Activated naive CD4-positive, alpha-beta T cell treated with anti-CD3 and anti-CD28 coated beads, Interleukin-2, amount 10 ng/mL, durations not matched to agents 7 days and 5 days (primary cell): ENCODE data around the gene PELI3.
"Not testable (repeated sequence)": the region's sequence is repeated elsewhere in the genome, so short reads cannot be mapped to it uniquely, and the experiment has no call there.

Experiments used
- CTCF ChIA-PET: fragments of 350-600 bp; sonication (Branson Sonifier 250); formaldehyde crosslinking; loops from one replicate; lab custom pipeline; 2021; ENCODE audit warnings: antibody characterized with exemption; lab: Charles Lee
- DNase-seq: peaks from one replicate; pipeline ENCODE4 v3.0.0-alpha.2; 2020
- H3K27ac Mint-ChIP-seq: one replicate; pipeline ENCODE4 v1.8.0; 2021; ENCODE audit warnings: mild to moderate bottlenecking, moderate library complexity, mixed read lengths
- H3K27me3 Mint-ChIP-seq: one replicate; pipeline ENCODE4 v1.8.0; 2021; ENCODE audit warnings: mild to moderate bottlenecking, mixed read lengths
- H3K36me3 Mint-ChIP-seq: one replicate; pipeline ENCODE4 v1.8.0; 2021; ENCODE audit warnings: mixed read lengths
- H3K4me1 Mint-ChIP-seq: one replicate; pipeline ENCODE4 v1.8.0; 2021; ENCODE audit warnings: mixed read lengths
- H3K4me3 Mint-ChIP-seq: one replicate; pipeline ENCODE4 v1.8.0; 2021; ENCODE audit warnings: mild to moderate bottlenecking, moderate library complexity, mixed read lengths
- H3K9me3 Mint-ChIP-seq: one replicate; pipeline ENCODE4 v1.8.0; 2021; ENCODE audit warnings: mixed read lengths

PELI3 gene, protein sequence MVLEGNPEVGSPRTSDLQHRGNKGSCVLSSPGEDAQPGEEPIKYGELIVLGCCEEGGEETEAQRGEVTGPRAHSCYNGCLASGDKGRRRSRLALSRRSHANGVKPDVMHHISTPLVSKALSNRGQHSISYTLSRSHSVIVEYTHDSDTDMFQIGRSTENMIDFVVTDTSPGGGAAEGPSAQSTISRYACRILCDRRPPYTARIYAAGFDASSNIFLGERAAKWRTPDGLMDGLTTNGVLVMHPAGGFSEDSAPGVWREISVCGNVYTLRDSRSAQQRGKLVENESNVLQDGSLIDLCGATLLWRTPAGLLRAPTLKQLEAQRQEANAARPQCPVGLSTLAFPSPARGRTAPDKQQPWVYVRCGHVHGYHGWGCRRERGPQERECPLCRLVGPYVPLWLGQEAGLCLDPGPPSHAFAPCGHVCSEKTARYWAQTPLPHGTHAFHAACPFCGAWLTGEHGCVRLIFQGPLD

DNA sequence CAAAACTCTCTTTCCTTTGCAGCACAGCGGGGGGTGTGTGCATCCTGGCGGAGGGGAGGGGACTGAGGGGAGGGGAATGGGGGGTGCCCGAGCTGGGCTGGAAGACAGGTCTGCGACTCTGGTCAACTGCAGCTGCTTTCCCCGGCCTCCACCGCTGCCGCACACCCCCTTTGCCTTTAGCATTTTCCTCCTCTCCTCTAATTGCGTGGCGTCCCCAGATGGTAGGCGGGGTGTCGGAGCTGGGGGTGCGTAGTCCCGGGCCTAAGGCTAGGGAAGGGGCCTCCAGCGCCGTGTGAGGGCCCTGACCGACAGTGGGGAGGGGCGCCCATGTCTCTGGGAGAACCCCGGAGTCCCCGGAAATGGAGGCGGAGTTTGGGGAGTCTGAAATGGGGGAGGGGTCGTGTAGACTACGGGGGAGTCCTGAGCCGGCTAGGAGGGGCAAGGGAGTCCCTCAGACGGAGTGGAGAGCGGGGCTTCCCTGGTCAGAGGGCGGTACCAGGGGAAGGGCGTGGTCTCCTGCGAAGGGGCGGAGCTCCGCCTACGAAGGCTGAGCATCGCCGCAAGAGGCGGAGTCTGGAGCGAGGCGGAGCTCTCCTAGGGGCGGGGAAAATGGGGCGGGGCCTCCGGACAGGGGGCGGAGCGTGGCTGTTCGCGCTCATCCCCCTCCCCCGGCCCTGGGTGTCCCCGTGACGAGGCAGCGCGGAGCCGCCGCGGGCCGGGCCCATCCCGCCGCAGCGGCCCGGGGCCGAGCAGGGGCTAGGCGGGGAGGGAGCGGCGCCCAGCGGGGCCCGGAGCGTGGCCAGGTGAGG, at the start of gene PELI3:
Gene PELI3 (plus strand): TSS at position 681 of the 809 bp plus-strand sequence. CDS start 1,224 bp downstream, outside the sequence.
- peak within 1 kb of the TSS; percentile 83 for H3K4me3 Mint-ChIP-seq
- H3K36me3 Mint-ChIP-seq = peaks cover 11% of the 10 kb centered on the region
- H3K27me3 Mint-ChIP-seq = peaks cover 6% of the 10 kb centered on the region
- CTCF ChIA-PET = interaction anchor here (0.9 to 1.3 kb wide), 3 partner anchors 12 to 81 kb away, joined by 3 to 4 read pairs (median 3); no protein-coding TSS in a partner anchor
- peaks cover 48% of the 10 kb centered on the region for H3K4me1 Mint-ChIP-seq
- H3K27ac Mint-ChIP-seq = peak within 1 kb of the TSS; percentile 80
- peaks cover 10% of the 10 kb centered on the region for H3K9me3 Mint-ChIP-seq
- peak; percentile 95 for DNase-seq

DNA sequence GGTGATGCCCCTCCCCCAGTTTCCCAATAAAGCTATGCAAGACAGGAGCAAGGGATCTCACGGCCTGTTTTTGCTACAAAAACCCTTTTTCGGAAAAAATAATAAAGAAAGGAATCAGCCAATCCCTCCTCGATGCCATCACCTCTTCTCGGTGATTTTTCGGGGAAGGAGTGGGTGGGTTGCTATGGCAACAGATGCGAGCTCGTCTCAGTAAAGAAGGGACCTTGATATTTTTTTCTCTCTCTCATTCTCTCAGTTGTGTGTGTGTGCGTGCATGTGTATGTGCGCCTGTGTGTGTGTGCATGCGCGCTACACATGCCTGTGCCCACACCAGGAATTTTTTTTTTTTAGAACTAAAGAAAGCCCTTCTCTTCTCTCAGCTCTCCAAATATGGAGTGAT, 49.7 kb upstream of the PELI3 start:
- peaks cover 86% of the 10 kb centered on the region for H3K27me3 Mint-ChIP-seq
- H3K27ac Mint-ChIP-seq = peak overlapping the region; percentile 26
- no peak overlapping the region for H3K4me3 Mint-ChIP-seq
- DNase-seq = no peak
- peaks cover 6% of the 10 kb centered on the region for H3K9me3 Mint-ChIP-seq
- CTCF ChIA-PET = interaction anchor here (0.8 to 3.5 kb wide), 5 partner anchors 9 to 261 kb away, joined by 3 to 27 read pairs (median 7); partner anchors contain the start of genes MRPL11 and RBM4B
- peaks cover 3% of the 10 kb centered on the region for H3K36me3 Mint-ChIP-seq
- H3K4me1 Mint-ChIP-seq = peaks cover 12% of the 10 kb centered on the region

DNA sequence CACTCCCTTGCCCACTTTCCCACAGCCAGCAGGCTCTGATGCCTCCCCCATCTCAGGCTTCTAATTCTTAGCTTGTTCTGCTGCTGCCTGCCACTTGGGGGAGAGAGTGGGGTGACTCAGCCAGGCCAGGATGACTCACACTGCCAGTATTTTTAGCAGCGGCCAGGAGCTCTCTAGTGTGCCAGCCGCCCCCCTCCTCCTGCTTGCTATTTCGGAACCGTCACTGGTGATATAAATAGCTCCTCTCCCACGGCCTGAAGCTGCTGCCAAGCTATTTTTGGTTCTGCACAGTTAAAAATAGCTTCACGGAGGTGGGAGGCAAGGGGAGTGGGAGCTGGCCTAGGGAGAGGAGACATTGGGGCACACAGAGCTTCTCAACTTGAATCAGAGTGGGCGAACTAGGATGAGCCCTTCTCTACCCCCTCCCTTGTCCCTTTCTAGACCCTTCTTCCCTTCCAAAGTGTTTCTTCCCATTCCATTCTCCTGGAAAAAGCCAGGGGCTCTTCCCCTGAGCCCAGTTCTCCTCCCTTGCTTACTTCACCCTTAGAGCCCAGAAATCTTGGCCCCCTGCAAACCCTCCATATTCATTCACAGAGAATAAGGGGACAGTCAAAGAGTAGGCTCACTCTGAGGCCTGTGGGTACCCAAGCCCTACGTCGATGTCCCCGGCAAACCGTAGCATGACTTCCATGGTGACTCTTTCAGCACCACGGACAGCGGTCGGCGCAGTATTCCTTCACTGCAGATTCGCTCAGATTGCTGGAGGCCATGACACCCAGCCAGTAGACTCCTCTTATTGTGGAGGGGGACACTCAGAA, 48.3 kb upstream of the PELI3 start:
- Mint-ChIP-seq H3K4me1 (peaks cover 12% of the 10 kb centered on the region), H3K4me3 (no peak overlapping the region), H3K9me3 (peaks cover 9% of the 10 kb centered on the region), H3K27ac (peak overlapping the region; percentile 60), H3K36me3 (peaks cover 3% of the 10 kb centered on the region), H3K27me3 (peaks cover 77% of the 10 kb centered on the region)
- DNase-seq = peak; percentile 83
- CTCF ChIA-PET = interaction anchor here (0.7 to 3.5 kb wide), 11 partner anchors 9 to 260 kb away, joined by 3 to 27 read pairs (median 4); partner anchors contain the start of genes MRPL11 and RBM4B

DNA sequence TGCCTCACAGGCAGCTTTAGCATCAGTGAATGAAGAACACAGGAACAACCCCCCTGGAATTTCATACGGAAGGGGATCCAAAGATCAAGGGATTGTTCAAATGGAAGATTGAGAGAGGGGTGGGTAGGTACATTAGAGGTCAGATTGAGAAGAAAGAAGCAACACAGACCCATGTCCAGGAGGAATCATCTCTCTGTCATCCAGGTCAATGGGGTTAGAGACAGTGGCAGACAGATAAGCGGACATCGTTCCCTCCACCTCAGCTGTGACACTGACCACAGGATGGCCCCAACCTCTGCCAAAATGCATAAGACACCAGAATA, 47.8 kb upstream of the PELI3 start:
- CTCF ChIA-PET = interaction anchor here (1.0 to 3.5 kb wide), 2 partner anchors 10 to 11 kb away, joined by 4 to 27 read pairs; no protein-coding TSS in a partner anchor
- H3K9me3 Mint-ChIP-seq = peaks cover 9% of the 10 kb centered on the region
- H3K36me3 Mint-ChIP-seq = peaks cover 3% of the 10 kb centered on the region
- H3K27me3 Mint-ChIP-seq = peaks cover 72% of the 10 kb centered on the region
- peaks cover 12% of the 10 kb centered on the region for H3K4me1 Mint-ChIP-seq
- H3K4me3 Mint-ChIP-seq = no peak overlapping the region
- DNase-seq = no peak
- H3K27ac Mint-ChIP-seq = peak overlapping the region; percentile 60

DNA sequence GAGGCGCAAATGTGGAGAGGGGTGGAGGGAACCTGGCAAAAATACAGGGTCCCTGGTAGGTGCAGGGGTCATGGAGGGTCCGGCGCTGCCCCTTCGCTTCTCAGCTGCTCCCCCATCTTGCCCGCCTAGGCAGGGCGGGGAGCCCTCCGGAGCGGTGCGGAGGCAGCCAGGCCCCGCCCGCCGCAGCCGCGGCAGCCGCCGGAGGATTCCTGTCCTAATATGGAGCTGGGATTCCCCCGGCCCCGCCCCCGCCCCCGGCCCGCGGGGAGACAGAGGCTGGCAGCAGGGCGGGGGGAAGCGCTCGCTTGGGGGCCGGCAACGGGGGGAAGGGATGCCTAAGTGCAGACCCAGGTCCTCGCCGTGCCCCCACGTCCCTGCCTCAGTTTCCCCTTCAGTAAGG, 46.9 kb upstream of the PELI3 start:
- peaks cover 12% of the 10 kb centered on the region for H3K4me1 Mint-ChIP-seq
- no peak overlapping the region for H3K27ac Mint-ChIP-seq
- H3K9me3 Mint-ChIP-seq = peaks cover 9% of the 10 kb centered on the region
- peaks cover 67% of the 10 kb centered on the region for H3K27me3 Mint-ChIP-seq
- H3K36me3 Mint-ChIP-seq = peaks cover 3% of the 10 kb centered on the region
- CTCF ChIA-PET = interaction anchor here (1.5 to 3.5 kb wide), 3 partner anchors 12 to 31 kb away, joined by 3 to 27 read pairs (median 8); partner anchors contain the start of gene MRPL11
- no peak for DNase-seq
- H3K4me3 Mint-ChIP-seq = no peak overlapping the region

DNA sequence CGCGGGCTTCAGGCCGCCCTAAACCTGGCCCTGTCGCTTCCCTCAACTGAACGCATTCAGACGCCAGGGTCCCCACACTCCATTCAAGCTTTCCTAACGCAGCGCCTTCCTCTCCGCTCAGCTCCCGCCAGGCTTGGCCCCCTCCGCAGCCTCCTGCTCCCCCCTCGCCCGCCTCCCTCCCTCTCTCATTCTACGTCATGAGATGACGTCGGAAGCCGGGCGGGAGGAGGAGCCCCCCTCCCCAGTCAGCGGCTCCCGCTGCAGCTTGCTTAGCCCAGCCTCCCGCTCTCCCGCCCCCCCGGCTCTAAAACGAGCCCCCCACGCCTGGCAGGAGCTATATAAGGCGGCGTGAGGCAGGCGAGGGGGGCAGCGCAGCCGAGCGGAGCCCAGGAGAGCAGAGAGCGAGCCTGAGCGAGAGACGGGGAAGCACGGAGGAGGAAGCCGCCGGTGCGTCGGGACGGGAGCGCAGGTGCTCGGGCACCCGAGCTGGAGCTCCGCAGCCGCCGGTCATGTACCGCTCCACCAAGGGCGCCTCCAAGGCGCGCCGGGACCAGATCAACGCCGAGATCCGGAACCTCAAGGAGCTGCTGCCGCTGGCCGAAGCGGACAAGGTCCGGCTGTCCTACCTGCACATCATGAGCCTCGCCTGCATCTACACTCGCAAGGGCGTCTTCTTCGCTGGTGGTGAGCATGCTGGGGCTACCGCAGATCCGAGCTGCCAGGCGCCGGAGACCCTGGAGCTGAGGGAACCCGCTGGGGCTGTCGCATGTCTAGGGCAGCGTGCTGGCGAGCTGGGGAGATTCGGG, 45.8 kb upstream of the PELI3 start, which contains the start of gene NPAS4:
Gene NPAS4 (plus strand): TSS at position 365 of the 806 bp plus-strand sequence. CDS start 145 bp downstream, at position 510.
- CTCF ChIA-PET = interaction anchor here (0.6 to 3.5 kb wide), 13 partner anchors 10 to 258 kb away, joined by 3 to 27 read pairs (median 4); partner anchors contain the start of genes MRPL11 and YIF1A
- Mint-ChIP-seq H3K27ac (no peak within 1 kb of the TSS), H3K9me3 (peaks cover 9% of the 10 kb centered on the region), H3K27me3 (peaks cover 59% of the 10 kb centered on the region), H3K4me3 (no peak within 1 kb of the TSS), H3K4me1 (peaks cover 12% of the 10 kb centered on the region), H3K36me3 (peaks cover 3% of the 10 kb centered on the region)
- DNase-seq = no peak

DNA sequence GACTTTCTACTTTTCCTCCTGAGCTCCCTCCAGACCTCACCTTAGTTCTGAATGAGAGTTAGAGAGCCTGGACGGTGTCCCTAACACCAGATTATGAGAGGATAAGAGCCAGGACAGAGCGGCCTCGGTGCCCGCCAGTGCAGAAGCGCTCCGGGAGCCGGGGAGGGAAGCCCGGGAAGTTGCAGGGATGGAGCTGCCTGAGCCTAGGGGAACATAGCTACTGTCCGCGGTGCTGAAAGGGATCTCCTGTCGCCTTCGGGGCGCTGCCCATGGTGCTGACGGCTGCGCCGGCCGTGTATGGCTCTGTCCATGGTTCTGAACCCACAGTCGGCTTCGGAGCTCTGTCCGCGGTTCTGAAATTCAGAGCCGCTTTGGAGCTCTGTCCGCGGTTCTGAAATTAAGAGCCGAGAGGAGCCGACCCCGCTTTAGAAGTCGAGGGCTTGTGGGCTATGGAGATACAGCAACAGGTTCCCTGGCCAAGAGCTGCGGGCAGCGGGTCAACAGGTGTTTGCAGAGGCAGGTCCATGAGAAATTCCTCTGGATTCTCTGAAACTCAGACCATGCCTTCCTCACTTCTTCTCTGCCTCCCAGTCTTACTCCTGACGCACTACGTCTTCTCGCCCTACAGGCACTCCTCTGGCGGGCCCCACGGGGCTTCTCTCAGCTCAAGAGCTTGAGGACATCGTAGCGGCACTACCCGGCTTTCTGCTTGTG, 45.1 kb upstream of the PELI3 start:
- Mint-ChIP-seq H3K4me3 (no peak overlapping the region), H3K9me3 (peaks cover 9% of the 10 kb centered on the region), H3K4me1 (peaks cover 12% of the 10 kb centered on the region), H3K27ac (no peak overlapping the region), H3K36me3 (peaks cover 3% of the 10 kb centered on the region), H3K27me3 (peaks cover 51% of the 10 kb centered on the region)
- peak; percentile 92 for DNase-seq
- CTCF ChIA-PET = interaction anchor here (0.6 to 2.6 kb wide), 11 partner anchors 9 to 257 kb away, joined by 3 to 8 read pairs (median 4); partner anchors contain the start of genes MRPL11 and YIF1A

DNA sequence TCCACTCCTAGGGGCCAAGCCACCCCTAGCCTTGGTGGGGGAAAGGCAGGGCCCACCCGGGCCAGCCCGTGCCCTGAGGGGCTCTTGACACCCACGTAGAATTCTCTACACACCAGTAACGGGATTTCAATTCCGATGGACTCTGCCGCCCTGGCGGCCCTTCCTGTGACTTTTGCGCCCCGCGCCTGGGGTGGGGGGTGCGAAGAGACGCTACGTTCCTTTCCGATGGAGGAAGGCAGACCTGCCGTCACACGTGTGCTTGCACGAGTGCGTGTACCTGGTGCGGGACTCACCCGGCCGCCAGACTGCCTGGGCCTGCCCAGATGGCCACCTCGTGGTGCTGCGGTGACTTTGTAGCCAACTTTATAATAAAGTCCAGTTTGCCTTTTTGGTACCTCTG, 40.4 kb upstream of the PELI3 start:
- CTCF ChIA-PET = no interaction called here
- H3K9me3 Mint-ChIP-seq = peaks cover 3% of the 10 kb centered on the region
- H3K27ac Mint-ChIP-seq = no peak overlapping the region
- peaks cover 9% of the 10 kb centered on the region for H3K27me3 Mint-ChIP-seq
- H3K4me1 Mint-ChIP-seq = no peaks in the 10 kb centered on the region
- DNase-seq = no peak
- H3K36me3 Mint-ChIP-seq = peaks cover 2% of the 10 kb centered on the region
- H3K4me3 Mint-ChIP-seq = no peak overlapping the region

DNA sequence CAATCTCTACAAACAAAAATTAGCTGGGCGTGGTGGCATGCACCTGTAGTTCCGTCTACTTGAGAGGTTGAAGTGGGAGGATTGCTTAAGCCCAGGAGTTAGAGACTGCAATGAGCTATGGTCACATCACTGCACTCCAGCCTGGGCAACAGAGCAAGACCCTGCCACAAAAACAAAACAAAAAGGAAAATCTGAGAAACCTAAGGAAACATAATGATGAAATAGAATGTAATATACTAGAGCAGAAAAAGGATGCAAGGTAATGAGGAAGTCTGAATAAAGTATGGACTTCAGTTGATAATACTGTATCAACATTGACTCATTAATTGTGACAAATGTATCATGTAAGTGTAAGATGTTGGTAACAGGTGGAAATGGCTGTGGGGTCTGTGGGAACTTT, 37.8 kb upstream of the PELI3 start:
- peaks cover 5% of the 10 kb centered on the region for H3K36me3 Mint-ChIP-seq
- no peak overlapping the region for H3K4me3 Mint-ChIP-seq

DNA sequence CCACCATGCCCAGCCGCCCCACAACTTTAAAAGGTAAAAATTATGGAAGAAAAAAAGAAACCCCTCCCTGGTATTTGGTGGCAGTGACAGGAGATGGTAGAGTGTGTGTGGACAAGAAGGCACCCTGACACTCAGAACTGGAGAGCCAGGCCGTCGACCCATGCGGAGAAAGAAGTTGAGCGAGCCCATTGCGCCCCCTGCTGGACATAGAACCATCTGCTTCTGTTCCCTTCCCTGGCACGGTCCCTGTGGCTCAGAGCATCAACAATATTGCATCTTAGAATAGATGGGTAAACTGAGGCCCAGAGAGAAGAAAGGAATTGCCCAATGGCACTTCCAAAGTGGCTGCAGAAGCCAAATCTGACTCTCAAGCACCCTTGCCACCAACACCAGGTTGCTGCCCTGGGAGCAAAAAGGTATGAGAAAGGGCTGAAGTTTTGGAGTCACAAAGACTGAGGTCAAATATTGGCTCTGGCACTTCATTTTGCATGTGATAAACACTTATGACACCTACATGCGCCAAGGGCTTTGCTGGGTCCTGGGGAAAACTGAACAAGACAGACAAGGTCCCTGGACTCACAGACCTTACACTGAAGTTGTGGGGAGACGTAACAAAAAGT, 36.6 kb upstream of the PELI3 start:
- CTCF ChIA-PET = interaction anchor here (0.7 to 2.0 kb wide), 13 partner anchors 9 to 141 kb away, joined by 3 to 16 read pairs (median 4); partner anchors contain the start of genes MRPL11 and YIF1A
- no peak overlapping the region for H3K27ac Mint-ChIP-seq
- H3K36me3 Mint-ChIP-seq = peaks cover 9% of the 10 kb centered on the region
- peak; percentile 85 for DNase-seq
- H3K4me3 Mint-ChIP-seq = no peak overlapping the region
- no peaks in the 10 kb centered on the region for H3K27me3 Mint-ChIP-seq
- no peaks in the 10 kb centered on the region for H3K4me1 Mint-ChIP-seq
- H3K9me3 Mint-ChIP-seq = no peaks in the 10 kb centered on the region

More for the DNA sequence above, 37.8 kb upstream of the PELI3 start:
- Mint-ChIP-seq H3K4me1 (no peaks in the 10 kb centered on the region), H3K27ac (no peak overlapping the region), H3K27me3 (peaks cover 4% of the 10 kb centered on the region), H3K9me3 (no peaks in the 10 kb centered on the region)
- CTCF ChIA-PET = interaction anchor here (0.7 to 1.8 kb wide), 9 partner anchors 10 to 333 kb away, joined by 3 to 16 read pairs (median 5); partner anchors contain the start of gene MRPL11
- DNase-seq = no peak

DNA sequence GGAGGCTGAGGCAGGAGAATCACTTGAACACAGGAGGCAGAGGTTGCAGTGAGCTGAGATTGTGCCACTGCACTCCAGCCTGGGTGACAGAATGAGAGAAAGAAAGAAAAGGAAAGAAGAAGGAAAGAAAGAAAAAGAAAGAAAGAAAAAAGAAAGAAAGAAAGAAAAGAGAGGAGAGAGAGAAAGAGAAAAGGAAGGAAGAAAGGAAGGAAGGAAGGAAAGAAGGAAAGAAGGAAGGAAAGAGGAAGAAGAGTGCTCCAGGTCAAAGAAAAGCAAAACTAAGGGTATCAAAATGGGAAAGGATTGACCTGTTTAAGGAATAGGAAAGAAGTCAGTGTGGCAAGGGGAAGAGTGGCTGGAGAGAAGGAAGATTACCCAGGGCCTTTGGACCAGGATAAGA, 35.4 kb upstream of the PELI3 start:
- DNase-seq, H3K4me1 Mint-ChIP-seq, H3K4me3 Mint-ChIP-seq, H3K9me3 Mint-ChIP-seq, H3K27me3 Mint-ChIP-seq, H3K27ac Mint-ChIP-seq: not testable (repeated sequence)
- CTCF ChIA-PET = interaction anchor here (1.1 to 2.0 kb wide), 3 partner anchors 10 to 18 kb away, joined by 3 to 4 read pairs (median 4); no protein-coding TSS in a partner anchor
- peaks cover 16% of the 10 kb centered on the region for H3K36me3 Mint-ChIP-seq
